GM23338 (cell line): Measurements from ENCODE around the gene APOB. TPM values are rescaled to one million over a fixed set of nuclear protein-coding genes. Genes with fewer than 3 reads are reported as not detected.

Source experiments
- CREB1 ChIP-seq: fragments of 250-450 bp; sonication (Bioruptor Pico); IDR thresholded peaks from 2 replicates; pipeline ENCODE4 v1.5.0; 2020; ENCODE audit warnings: low read depth, mild to moderate bottlenecking, moderate library complexity
- EZH2 ChIP-seq: fragments of 200-600 bp; sonication (generic); IDR thresholded peaks from one replicate; pipeline ENCODE4 v1.8.0; 2017; ENCODE audit warnings: antibody characterized with exemption, mild to moderate bottlenecking, low read depth; ENCODE audit not compliant: unreplicated experiment
- EZH2phosphoT487 ChIP-seq: fragments of 200-600 bp; sonication (generic); IDR thresholded peaks from one replicate; pipeline ENCODE4 v1.8.1; 2018; ENCODE audit warnings: antibody characterized with exemption; ENCODE audit not compliant: unreplicated experiment
- NANOG ChIP-seq: IDR thresholded peaks from 2 replicates; pipeline ENCODE4 v1.6.1; 2016; ENCODE audit warnings: antibody characterized with exemption, borderline replicate concordance
- POLR2AphosphoS5 ChIP-seq: IDR thresholded peaks from 2 replicates; pipeline ENCODE4 v1.6.1; 2016; ENCODE audit warnings: antibody characterized with exemption, low read depth
- STAT1 ChIP-seq: IDR thresholded peaks from one replicate; pipeline ENCODE4 v1.6.1; 2016; ENCODE audit warnings: antibody characterized with exemption; ENCODE audit not compliant: unreplicated experiment
- ZNF114 ChIP-seq: fragments of 250-450 bp; sonication (Bioruptor Pico); IDR thresholded peaks from 2 replicates; pipeline ENCODE4 v1.5.0; 2020; ENCODE audit warnings: mild to moderate bottlenecking, moderate library complexity
- ZNF331 ChIP-seq: fragments of 250-450 bp; sonication (Bioruptor Pico); IDR thresholded peaks from 2 replicates; pipeline ENCODE4 v1.5.0; 2020; ENCODE audit warnings: low read depth, mild to moderate bottlenecking, moderate library complexity
- ZNF462 ChIP-seq: fragments of 250-450 bp; sonication (Bioruptor Pico); IDR thresholded peaks from 2 replicates; pipeline ENCODE4 v1.5.0; 2020; ENCODE audit warnings: mild to moderate bottlenecking, moderate library complexity
- polyA plus RNA-seq: library from polyadenylated mRNA; unstranded; fragments of >200 nt; fragmentation: Nextera tagmentation; extraction: Ambion mirVana; gene quantifications from 2 replicates; pipeline ENCODE4 v1.2.1, GENCODE V29; 2016
- total RNA-seq: library from RNA; depleted of rRNA; stranded (reverse); fragments of >200 nt; shearing (Covaris generic); gene quantifications from 2 replicates; pipeline ENCODE4 v1.2.3, GENCODE V29; 2014
- TF ChIP-seq, protein P1 (sequence below): IDR thresholded peaks from one replicate; pipeline ENCODE4 v1.6.1; 2018; ENCODE audit warnings: antibody characterized with exemption; ENCODE audit not compliant: unreplicated experiment

Gene APOB
- total and polyA plus RNA-seq, 2 experiments from 2014 or later: 0.08 to 0.56 TPM

- no peak for TF ChIP-seq ZNF462
- no peak for TF ChIP-seq EZH2phosphoT487
- no peak for TF ChIP-seq STAT1
- TF ChIP-seq ZNF331: no peak
- TF ChIP-seq POLR2AphosphoS5: no peak
- TF ChIP-seq, protein P1, sequence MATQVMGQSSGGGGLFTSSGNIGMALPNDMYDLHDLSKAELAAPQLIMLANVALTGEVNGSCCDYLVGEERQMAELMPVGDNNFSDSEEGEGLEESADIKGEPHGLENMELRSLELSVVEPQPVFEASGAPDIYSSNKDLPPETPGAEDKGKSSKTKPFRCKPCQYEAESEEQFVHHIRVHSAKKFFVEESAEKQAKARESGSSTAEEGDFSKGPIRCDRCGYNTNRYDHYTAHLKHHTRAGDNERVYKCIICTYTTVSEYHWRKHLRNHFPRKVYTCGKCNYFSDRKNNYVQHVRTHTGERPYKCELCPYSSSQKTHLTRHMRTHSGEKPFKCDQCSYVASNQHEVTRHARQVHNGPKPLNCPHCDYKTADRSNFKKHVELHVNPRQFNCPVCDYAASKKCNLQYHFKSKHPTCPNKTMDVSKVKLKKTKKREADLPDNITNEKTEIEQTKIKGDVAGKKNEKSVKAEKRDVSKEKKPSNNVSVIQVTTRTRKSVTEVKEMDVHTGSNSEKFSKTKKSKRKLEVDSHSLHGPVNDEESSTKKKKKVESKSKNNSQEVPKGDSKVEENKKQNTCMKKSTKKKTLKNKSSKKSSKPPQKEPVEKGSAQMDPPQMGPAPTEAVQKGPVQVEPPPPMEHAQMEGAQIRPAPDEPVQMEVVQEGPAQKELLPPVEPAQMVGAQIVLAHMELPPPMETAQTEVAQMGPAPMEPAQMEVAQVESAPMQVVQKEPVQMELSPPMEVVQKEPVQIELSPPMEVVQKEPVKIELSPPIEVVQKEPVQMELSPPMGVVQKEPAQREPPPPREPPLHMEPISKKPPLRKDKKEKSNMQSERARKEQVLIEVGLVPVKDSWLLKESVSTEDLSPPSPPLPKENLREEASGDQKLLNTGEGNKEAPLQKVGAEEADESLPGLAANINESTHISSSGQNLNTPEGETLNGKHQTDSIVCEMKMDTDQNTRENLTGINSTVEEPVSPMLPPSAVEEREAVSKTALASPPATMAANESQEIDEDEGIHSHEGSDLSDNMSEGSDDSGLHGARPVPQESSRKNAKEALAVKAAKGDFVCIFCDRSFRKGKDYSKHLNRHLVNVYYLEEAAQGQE: no peak
- no peak for TF ChIP-seq NANOG
- TF ChIP-seq EZH2: no peak
- no peak for TF ChIP-seq ZNF114 (CRISPR knock-in tag)
- no peak for TF ChIP-seq CREB1 (CRISPR knock-in tag)
Measured at GRCh38 chr2:21038403-21039073, 5.3 kb downstream of the APOB start (continued).
